Skin epidermis (tissue), 12 donors: ENCODE measurements around the gene CD300LF.

Experiments used
- H3K27ac ChIP-seq, 21 experiments: fragments of 200-600 bp; sonication (generic) in 11 of 21; one replicate each; pipeline ENCODE4 v1.5.0; 2020; ENCODE audit warnings: mild to moderate bottlenecking in 3 of 21, inconsistent platforms in 2 of 21, moderate library complexity in 2 of 21
- H3K4me3 ChIP-seq, 7 experiments: fragments of 200-600 bp; sonication (generic) in 2 of 7; one replicate each; pipeline ENCODE4 v1.5.0; 2020; ENCODE audit warnings: inconsistent platforms in 2 of 7, mild to moderate bottlenecking in 2 of 7, moderate library complexity in 1 of 7

Gene CD300LF

GRCh38 chr17:74712756-74713155 is at the start of gene CD300LF:
Gene CD300LF (minus strand): TSS chr17:74712923. CDS start chr17:74712866, 57 bp downstream.
- peak within 1 kb of the TSS in 2 of 7 experiments; percentile 21 to 24 for H3K4me3 ChIP-seq

GRCh38 chr17:74761931-74762330 is 49.2 kb upstream of the CD300LF start:
- H3K27ac ChIP-seq, result no peak overlapping the region
- H3K4me3 ChIP-seq, result no peak overlapping the region

More at GRCh38 chr17:74712756-74713155, at the start of gene CD300LF:
- H3K27ac ChIP-seq, result peak within 1 kb of the TSS in 2 of 21 experiments; percentile 43 to 66

DNA sequence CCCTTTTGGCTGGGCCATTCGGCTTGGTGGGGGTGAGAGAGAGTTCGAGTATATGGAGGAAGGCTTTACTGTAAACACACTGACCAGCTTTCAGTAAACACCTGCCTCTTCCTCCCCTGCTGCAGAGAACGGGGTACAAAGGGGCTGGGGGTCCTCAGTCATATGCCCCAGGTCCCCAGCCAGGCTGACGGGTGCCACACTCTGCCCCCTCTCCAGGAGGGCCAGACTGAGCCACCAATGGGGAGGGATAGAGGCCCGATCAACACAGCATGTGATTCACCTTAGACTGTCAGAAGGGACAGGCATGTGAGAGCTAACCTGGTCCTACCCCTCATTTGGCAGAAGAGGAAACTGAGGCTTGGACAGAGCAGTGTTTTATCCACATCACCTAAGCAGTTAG is 48.7 kb upstream of the CD300LF start:
- no peak overlapping the region for H3K4me3 ChIP-seq
- peak overlapping the region in 9 of 21 experiments; percentile 62 to 91 (median 75) for H3K27ac ChIP-seq

GRCh38 chr17:74760404-74761105 is 47.8 kb upstream of the CD300LF start:
- H3K27ac ChIP-seq, result peak overlapping the region in 20 of 21 experiments; percentile 39 to 91 (median 75)
- no peak overlapping the region for H3K4me3 ChIP-seq

GRCh38 chr17:74759941-74760340 is 47.2 kb upstream of the CD300LF start:
- no peak overlapping the region for H3K4me3 ChIP-seq
- peak overlapping the region in 20 of 21 experiments; percentile 39 to 91 (median 75) for H3K27ac ChIP-seq

GRCh38 chr17:74759243-74759801 is 46.6 kb upstream of the CD300LF start:
- Histone ChIP-seq H3K27ac (peak overlapping the region in 20 of 21 experiments; percentile 39 to 91 (median 75)), H3K4me3 (no peak overlapping the region)

GRCh38 chr17:74758848-74759168 is 46.1 kb upstream of the CD300LF start:
- Histone ChIP-seq H3K4me3 (peak overlapping the region in 1 of 7 experiments; percentile 2), H3K27ac (peak overlapping the region in 20 of 21 experiments; percentile 4 to 91 (median 74))

DNA sequence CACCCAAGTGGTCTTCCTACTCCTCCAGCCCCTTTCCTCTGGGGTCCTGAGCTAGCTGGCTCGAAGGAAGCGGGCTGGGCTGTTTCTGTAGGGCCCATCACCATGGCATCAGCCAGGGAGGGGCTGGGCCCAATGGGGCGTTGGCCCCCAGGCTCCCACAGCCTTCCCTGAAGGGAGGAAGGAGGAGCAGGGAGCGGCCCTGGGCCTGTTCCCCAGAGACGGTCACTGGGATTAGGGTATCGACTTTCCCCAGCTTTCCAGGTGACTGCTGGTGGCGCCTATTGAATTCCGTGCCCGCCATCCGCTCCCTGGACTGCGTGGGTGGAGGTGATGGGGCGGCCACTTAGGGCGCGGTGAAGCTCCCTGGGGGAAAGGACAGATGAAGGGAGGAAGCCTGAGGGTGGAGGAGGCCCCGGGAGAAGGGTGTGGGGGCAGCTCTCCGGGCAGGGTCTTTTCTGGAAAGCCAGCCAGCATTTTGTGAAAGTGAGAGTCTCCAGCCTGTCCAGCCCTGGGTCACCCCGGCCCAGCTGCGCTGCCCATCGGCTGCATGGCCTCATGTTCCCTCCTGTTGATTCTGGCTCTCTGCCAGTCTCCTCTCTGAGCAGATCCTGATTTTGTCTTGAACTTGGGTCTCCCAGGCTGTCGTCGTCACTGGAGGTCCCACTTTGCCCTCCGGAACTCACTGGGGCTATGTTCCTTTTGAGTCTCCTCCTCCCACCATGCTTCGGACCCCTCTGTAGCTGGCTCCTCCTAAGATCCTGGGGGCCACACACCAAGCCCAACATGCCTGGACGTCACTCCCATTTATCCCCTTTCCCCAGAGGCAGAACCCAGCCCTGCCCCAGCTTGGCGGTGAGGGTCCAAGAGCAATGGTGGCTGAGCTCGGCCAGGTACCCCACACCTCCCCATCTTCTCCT is 45.5 kb upstream of the CD300LF start:
- peak overlapping the region in 1 of 7 experiments; percentile 2 for H3K4me3 ChIP-seq
- peak overlapping the region in 20 of 21 experiments; percentile 4 to 91 (median 74) for H3K27ac ChIP-seq

- peak overlapping the region in 17 of 21 experiments; percentile 14 to 91 (median 75) for H3K27ac ChIP-seq
- H3K4me3 ChIP-seq, result no peak overlapping the region
Observed at GRCh38 chr17:74757502-74757901, 44.8 kb upstream of the CD300LF start.

DNA sequence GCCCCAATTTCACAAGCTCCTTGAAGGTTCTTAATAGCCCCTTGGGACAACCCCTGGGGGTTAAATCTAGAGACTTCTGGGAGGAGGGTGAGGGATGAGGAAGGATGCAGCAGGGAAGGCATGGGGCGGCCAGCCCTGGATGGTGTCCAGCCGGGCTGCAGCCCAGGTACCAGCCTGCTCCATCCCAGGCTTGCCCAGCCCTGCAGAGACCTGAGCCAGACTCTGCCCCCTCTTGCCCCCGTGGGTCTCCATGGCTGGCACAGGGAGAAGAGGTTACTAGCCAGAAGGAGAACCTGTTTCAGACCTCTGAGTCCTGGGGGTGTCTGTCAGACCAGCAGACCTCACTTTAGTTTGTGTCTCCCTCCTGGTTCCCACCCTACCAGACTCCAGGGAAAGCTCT is 44.2 kb upstream of the CD300LF start:
- Histone ChIP-seq H3K27ac (peak overlapping the region in 10 of 21 experiments; percentile 19 to 91 (median 78)), H3K4me3 (no peak overlapping the region)

- Histone ChIP-seq H3K27ac (no peak overlapping the region), H3K4me3 (no peak overlapping the region)
Observed at GRCh38 chr17:74755533-74755932, 42.8 kb upstream of the CD300LF start.

- Histone ChIP-seq H3K4me3 (no peak overlapping the region), H3K27ac (peak overlapping the region in 2 of 21 experiments; percentile 9 to 89)
Observed at GRCh38 chr17:74754832-74755231, 42.1 kb upstream of the CD300LF start.

DNA sequence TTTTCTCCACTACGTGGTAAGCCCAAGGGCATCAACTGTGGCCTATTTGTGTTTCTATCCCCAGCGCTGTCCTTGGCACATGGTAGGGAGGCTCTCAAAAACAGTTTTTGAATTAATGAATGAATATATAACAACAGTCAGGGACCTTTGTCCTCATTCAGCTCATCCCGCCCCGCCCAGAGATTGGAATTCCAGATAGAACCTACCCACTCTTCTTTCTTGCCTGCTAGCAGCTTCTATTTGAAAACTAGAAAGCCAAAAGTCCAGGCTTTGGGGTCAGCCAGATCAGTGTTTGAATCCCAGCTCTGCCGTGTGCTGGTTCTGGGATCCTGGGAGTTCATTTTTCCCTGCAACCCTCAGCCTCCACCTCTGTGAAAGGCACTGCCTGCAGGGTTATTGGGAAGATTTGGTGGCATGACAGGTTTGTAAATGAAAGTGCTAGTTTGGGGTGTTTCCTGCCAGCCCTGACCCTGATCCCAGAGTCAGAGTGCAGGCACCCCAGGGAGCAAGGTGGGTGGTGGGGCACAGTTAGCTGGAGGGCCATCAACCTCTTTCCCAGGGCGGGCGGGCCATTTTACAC is 40.2 kb upstream of the CD300LF start:
- no peak overlapping the region for H3K4me3 ChIP-seq
- H3K27ac ChIP-seq, result peak overlapping the region in 5 of 21 experiments; percentile 10 to 89 (median 35)

- Histone ChIP-seq H3K4me3 (no peak overlapping the region), H3K27ac (peak overlapping the region in 5 of 21 experiments; percentile 39 to 91 (median 70))
Observed at GRCh38 chr17:74752415-74752814, 39.7 kb upstream of the CD300LF start.

DNA sequence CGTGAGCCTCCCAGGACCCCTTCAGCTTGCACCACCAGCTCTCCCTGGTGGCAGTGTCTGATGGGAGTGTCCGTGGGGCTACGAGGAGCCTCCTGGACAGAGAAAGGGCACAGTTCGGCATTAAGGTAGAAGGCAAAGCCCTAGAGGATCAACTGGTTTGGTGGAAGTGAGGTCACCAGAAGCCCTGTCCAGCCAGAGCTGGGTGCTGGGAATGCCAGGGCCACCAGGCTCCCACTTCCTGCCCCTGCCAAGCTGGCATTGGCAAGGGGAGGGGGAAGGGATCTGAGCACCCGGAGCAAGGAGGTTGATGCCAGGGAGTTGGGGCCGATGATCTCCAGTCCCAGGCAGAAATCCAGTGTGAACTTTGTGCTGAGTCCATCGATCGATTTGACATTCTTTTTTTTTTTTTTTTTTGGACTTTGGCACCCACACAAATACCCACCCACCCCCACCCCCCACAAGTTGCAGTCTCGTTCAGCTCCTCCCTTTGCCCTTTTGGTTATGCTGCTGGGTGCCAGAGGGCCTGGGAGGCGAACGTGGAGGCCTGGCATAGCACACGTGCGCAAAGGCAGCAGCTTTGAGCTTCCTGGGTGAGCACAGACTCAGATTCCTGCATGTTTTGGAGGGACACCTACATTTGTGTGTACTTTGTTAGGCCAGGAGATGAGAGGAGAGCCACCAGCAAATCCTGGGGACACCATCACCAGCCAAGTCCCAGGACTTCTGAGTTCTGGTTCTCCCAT is 37.8 kb upstream of the CD300LF start:
- Histone ChIP-seq H3K27ac (peak overlapping the region in 17 of 21 experiments; percentile 14 to 93 (median 84)), H3K4me3 (peak overlapping the region; percentile 61 to 94 (median 80))

GRCh38 chr17:74750039-74750326 is 37.3 kb upstream of the CD300LF start:
- Histone ChIP-seq H3K27ac (peak overlapping the region in 16 of 21 experiments; percentile 74 to 93 (median 87)), H3K4me3 (peak overlapping the region; percentile 61 to 94 (median 80))

GRCh38 chr17:74749279-74750038 is 36.7 kb upstream of the CD300LF start:
- H3K4me3 ChIP-seq, result peak overlapping the region; percentile 61 to 94 (median 80)
- H3K27ac ChIP-seq, result peak overlapping the region; percentile 74 to 93 (median 84)

DNA sequence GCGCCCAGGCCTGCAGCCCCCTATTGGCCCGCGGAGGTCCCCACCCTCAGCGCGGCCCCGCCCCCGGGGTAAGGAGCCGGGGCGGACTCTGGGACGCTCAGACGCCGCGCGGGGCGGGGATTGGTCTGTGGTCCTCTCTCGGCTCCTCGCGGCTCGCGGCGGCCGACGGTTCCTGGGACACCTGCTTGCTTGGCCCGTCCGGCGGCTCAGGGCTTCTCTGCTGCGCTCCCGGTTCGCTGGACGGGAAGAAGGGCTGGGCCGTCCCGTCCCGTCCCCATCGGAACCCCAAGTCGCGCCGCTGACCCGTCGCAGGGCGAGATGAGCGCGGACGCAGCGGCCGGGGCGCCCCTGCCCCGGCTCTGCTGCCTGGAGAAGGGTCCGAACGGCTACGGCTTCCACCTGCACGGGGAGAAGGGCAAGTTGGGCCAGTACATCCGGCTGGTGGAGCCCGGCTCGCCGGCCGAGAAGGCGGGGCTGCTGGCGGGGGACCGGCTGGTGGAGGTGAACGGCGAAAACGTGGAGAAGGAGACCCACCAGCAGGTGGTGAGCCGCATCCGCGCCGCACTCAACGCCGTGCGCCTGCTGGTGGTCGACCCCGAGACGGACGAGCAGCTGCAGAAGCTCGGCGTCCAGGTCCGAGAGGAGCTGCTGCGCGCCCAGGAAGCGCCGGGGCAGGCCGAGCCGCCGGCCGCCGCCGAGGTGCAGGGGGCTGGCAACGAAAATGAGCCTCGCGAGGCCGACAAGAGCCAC is 36.0 kb upstream of the CD300LF start, which contains the start of gene NHERF1:
Gene NHERF1 (plus strand): TSS at position 100 of the 750 bp plus-strand sequence. CDS start 219 bp downstream, at position 319.
- peak within 1 kb of the TSS; percentile 74 to 93 (median 86) for H3K27ac ChIP-seq
- H3K4me3 ChIP-seq, result peak within 1 kb of the TSS; percentile 61 to 94 (median 80)
